Measurements from ENCODE around the gene KHDC1. TPM values are rescaled to one million over a fixed set of nuclear protein-coding genes. Genes with fewer than 3 reads are reported as not detected.

Gene KHDC1, protein sequence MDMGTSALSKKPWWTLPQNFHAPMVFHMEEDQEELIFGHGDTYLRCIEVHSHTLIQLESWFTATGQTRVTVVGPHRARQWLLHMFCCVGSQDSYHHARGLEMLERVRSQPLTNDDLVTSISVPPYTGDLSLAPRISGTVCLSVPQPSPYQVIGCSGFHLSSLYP
- 5.5 TPM for total RNA-seq

GRCh38 chr6:73262671-73263569, at the start of gene KHDC1:
TSS of gene KHDC1 (minus strand) at chr6:73263196. CDS start at chr6:73242517, 20,679 bp downstream.

DNA sequence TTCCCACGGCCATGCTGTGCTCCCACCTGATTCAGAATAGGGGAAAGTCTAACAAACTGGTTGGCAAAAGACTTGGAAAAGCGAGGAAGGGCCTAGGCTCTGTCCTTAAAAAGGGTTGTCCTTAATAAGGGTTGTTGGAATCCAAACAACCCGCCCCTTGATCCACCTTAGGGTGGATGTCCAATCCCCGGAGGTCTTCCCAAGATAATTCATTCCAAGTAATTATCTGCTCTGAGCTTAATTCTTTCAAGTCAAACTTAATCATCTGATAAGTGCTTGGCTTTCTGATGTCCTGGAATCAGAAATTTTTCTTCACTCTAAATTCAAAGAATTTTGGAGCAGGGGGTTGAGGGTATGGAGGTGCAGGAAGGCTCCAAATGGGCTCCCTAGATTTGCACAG, 37.6 kb downstream of the KHDC1 start, which contains the start of gene KHDC1L:
TSS of gene KHDC1L (minus strand) at position 101 of the 400 bp plus-strand sequence. CDS start at position 13, 88 bp downstream.

Other genes starting within 250 kb of the KHDC1 start
- 1.0 TPM for gene KHDC1L, start 37.7 kb downstream of the KHDC1 start, total RNA-seq
- not detected for gene DPPA5, start 91.1 kb upstream of the KHDC1 start, total RNA-seq
- not detected for gene KHDC3L, start 99.5 kb upstream of the KHDC1 start, total RNA-seq
- gene OOEP, start 106.7 kb upstream of the KHDC1 start, total RNA-seq = not detected
- 0.27 TPM for gene DDX43, start 131.6 kb upstream of the KHDC1 start, total RNA-seq
- gene CGAS, start 189.1 kb upstream of the KHDC1 start, total RNA-seq = 3.7 TPM
- gene MTO1, start 198.5 kb upstream of the KHDC1 start, total RNA-seq = 39.6 TPM